ENCODE results near the gene CHD5.

The CHD5 gene

DNA sequence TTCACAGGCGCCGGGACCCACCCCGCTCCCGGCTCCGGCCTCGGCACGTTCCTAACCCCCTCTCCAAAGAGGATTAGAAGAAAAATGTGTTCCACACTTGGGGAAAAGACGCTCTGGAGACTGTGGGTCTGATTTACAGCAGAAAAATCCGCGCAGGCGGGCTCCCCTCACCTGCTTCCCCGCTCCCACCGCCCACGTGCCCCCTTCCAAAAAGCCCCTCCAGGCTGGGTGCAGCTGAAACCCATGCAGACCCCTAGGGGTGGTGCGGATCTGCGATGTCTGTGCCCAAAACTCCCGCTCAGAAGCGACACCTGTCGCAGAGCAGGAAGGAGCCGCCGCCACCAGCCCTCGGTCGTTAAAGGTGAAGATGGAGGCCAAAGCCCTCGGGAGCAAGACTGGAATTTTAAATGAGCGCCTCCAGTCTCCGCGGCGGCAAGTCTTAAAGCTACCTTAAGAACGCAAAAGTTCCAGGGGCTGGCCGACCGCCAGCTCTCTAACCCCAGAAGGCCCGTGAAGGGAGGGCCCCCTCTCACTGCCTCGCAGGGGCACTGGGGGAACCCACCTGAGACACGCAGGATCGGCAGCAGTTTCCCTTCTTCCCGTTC lies 688 bp upstream of the CHD5 start:
- no peak for DNase-seq
- H3K36me3 ChIP-seq (replicated peaks; ENCODE audit: insufficient read depth, low read length), result no peaks in the 10 kb centered on the region
- H3K4me1 ChIP-seq (ENCODE audit: low read length), result no peaks in the 10 kb centered on the region
- TF ChIP-seq EZH2phosphoT487 (IDR thresholded peaks at IDR 0.05; ENCODE audit: low read length) (no peak), EZH2 (optimal IDR thresholded peaks at IDR 0.05; ENCODE audit: low read depth, low read length) (no peak)
- TF ChIP-seq, protein P1, sequence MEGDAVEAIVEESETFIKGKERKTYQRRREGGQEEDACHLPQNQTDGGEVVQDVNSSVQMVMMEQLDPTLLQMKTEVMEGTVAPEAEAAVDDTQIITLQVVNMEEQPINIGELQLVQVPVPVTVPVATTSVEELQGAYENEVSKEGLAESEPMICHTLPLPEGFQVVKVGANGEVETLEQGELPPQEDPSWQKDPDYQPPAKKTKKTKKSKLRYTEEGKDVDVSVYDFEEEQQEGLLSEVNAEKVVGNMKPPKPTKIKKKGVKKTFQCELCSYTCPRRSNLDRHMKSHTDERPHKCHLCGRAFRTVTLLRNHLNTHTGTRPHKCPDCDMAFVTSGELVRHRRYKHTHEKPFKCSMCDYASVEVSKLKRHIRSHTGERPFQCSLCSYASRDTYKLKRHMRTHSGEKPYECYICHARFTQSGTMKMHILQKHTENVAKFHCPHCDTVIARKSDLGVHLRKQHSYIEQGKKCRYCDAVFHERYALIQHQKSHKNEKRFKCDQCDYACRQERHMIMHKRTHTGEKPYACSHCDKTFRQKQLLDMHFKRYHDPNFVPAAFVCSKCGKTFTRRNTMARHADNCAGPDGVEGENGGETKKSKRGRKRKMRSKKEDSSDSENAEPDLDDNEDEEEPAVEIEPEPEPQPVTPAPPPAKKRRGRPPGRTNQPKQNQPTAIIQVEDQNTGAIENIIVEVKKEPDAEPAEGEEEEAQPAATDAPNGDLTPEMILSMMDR (IDR thresholded peaks at IDR 0.05; ENCODE audit: low read length), result no peak
- no peak overlapping the region for H3K27ac ChIP-seq (ENCODE audit: low read length)
- peaks cover 45% of the 10 kb centered on the region for H3K27me3 ChIP-seq (replicated peaks; ENCODE audit: insufficient read depth, low read length)
- peaks cover 13% of the 10 kb centered on the region for H3F3A ChIP-seq (ENCODE audit: insufficient read depth, low read length)
- no peak overlapping the region for H3K9ac ChIP-seq (ENCODE audit: low read length)
- H3K4me3 ChIP-seq (ENCODE audit: low read length), result no peak overlapping the region
- no peaks in the 10 kb centered on the region for H3K9me2 ChIP-seq (replicated peaks; ENCODE audit: insufficient read depth, low read length)
- no peak overlapping the region for H3K4me2 ChIP-seq (ENCODE audit: low read depth, low read length)
- H2AFZ ChIP-seq (ENCODE audit: low read length), result no peak overlapping the region
- peaks cover 9% of the 10 kb centered on the region; the same call in 1 of the 2 replicates for H4K20me1 ChIP-seq (ENCODE audit: insufficient read depth, low read length)
- H3K79me2 ChIP-seq (ENCODE audit: low read length), result no peaks in the 10 kb centered on the region
- no peaks in the 10 kb centered on the region for H3K9me3 ChIP-seq (replicated peaks; ENCODE audit: insufficient read depth, low read length)

DNA sequence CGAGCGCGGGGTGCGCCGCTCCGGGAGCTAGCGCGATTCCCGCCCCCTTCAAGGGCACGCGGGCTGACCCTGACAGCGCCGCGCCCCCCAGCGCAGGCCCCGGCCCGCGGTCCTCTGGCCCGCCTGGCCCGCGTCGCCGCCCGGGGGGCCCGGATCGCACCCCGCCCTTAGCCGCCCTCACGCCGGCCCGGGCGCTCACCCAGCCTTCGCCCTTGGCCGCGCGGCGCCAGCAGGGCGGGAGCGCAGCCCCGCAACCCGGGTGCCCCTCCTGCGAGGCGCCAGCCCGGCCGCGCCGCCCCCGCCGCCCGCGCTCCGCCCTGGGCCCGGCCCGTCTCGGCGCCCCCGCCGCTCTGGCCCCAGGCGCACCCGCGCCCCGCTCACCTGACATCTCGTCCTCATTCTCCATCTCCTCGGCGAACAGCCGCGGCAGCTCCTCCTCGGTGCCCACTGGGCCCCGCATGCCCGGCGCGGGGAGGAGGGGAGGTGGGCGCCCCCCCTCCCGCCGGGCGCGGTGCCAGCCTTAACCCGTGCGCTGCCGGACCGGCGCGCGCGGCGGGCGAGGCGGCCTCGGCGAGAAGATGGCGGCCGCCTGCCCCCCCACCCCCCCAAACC lies 451 bp downstream of the CHD5 start:
- no peaks in the 10 kb centered on the region for H3K9me2 ChIP-seq (replicated peaks; ENCODE audit: insufficient read depth, low read length)
- peaks cover 48% of the 10 kb centered on the region for H3K27me3 ChIP-seq (replicated peaks; ENCODE audit: insufficient read depth, low read length)
- no peaks in the 10 kb centered on the region for H3K9me3 ChIP-seq (replicated peaks; ENCODE audit: insufficient read depth, low read length)
- no peak overlapping the region for H3K4me3 ChIP-seq (ENCODE audit: low read length)
- H4K20me1 ChIP-seq (ENCODE audit: insufficient read depth, low read length), result no peaks in the 10 kb centered on the region
- H3F3A ChIP-seq (ENCODE audit: insufficient read depth, low read length), result peaks cover 12% of the 10 kb centered on the region
- H2AFZ ChIP-seq (ENCODE audit: low read length), result no peak overlapping the region
- H3K36me3 ChIP-seq (replicated peaks; ENCODE audit: insufficient read depth, low read length), result no peaks in the 10 kb centered on the region
- TF ChIP-seq EZH2 (optimal IDR thresholded peaks at IDR 0.05; ENCODE audit: low read depth, low read length) (no peak), EZH2phosphoT487 (IDR thresholded peaks at IDR 0.05; ENCODE audit: low read length) (no peak)
- TF ChIP-seq, protein P1 (IDR thresholded peaks at IDR 0.05; ENCODE audit: low read length), result no peak
- no peak for DNase-seq
- H3K27ac ChIP-seq (ENCODE audit: low read length), result no peak overlapping the region
- no peaks in the 10 kb centered on the region for H3K4me1 ChIP-seq (ENCODE audit: low read length)
- no peak overlapping the region for H3K4me2 ChIP-seq (ENCODE audit: low read depth, low read length)
- H3K79me2 ChIP-seq (ENCODE audit: low read length), result no peaks in the 10 kb centered on the region
- no peak overlapping the region for H3K9ac ChIP-seq (ENCODE audit: low read length)

DNA sequence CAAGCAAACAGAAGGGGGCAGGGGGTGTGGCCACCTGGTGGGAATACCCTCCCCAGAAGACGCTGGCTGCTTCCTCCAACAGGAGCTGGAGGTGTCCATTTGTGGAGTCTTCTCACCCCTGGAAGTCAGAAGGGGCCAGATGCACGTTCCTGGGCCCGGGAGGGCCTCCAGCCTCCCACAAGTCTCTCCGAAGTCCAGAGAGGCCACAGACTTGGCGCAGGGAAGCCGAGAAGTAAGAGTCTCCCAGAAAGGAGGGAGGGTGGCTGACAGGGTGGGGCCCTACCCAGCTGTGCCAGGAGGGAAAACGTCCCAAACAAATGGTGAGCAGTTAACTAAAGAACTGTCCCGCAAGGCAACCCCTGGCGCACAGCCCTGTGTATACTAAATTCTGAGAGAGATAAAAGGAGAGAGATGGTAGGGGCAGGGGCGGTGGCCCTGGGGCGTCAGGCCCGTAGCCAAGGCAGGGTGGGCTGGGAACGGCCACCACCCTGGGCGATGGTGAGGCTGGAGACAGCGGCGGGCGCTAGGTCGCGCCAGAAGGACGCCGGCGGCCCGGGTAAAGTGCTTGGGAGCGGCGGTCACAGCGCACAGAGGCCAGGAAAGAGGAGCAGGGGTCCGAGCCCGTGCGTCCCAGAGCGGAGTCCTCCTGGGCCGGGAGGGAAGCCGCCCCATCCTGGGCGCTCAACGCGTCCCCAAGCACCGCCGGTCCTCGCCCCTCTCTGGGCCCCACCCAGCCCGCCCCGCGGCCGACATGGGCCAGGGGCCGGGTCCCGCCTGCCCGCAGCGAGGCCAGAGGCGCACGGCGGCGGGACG lies 1.2 kb downstream of the CHD5 start:
- H3K4me1 ChIP-seq (ENCODE audit: low read length), result no peaks in the 10 kb centered on the region
- no peak overlapping the region for H3K9ac ChIP-seq (ENCODE audit: low read length)
- H3K4me3 ChIP-seq (ENCODE audit: low read length), result no peak overlapping the region
- H3K36me3 ChIP-seq (replicated peaks; ENCODE audit: insufficient read depth, low read length), result no peaks in the 10 kb centered on the region
- H3K9me3 ChIP-seq (replicated peaks; ENCODE audit: insufficient read depth, low read length), result no peaks in the 10 kb centered on the region
- TF ChIP-seq, protein P1 (IDR thresholded peaks at IDR 0.05; ENCODE audit: low read length), result no peak
- TF ChIP-seq EZH2phosphoT487 (IDR thresholded peaks at IDR 0.05; ENCODE audit: low read length) (no peak), EZH2 (optimal IDR thresholded peaks at IDR 0.05; ENCODE audit: low read depth, low read length) (no peak)
- no peak overlapping the region for H2AFZ ChIP-seq (ENCODE audit: low read length)
- no peaks in the 10 kb centered on the region for H3K9me2 ChIP-seq (replicated peaks; ENCODE audit: insufficient read depth, low read length)
- peaks cover 8% of the 10 kb centered on the region for H3F3A ChIP-seq (ENCODE audit: insufficient read depth, low read length)
- no peak overlapping the region for H3K27ac ChIP-seq (ENCODE audit: low read length)
- peaks cover 51% of the 10 kb centered on the region for H3K27me3 ChIP-seq (replicated peaks; ENCODE audit: insufficient read depth, low read length)
- DNase-seq, result no peak
- no peak overlapping the region for H3K4me2 ChIP-seq (ENCODE audit: low read depth, low read length)
- H3K79me2 ChIP-seq (ENCODE audit: low read length), result no peaks in the 10 kb centered on the region
- H4K20me1 ChIP-seq (ENCODE audit: insufficient read depth, low read length), result no peaks in the 10 kb centered on the region

Data from MM.1S (cell line).